Trophoblast cell (in vitro differentiated cells and primary cell): Measurements from ENCODE around the gene TMEM120B.

Experiments
- DNase-seq, 2 donors: peaks; one replicate each; pipeline ENCODE4 v3.0.0-alpha.2; 2016
- H2AFZ ChIP-seq: 2 replicates; pipeline ENCODE4 v1.6.1; 2013; ENCODE audit warnings: low read length, moderate library complexity, mild to moderate bottlenecking; ENCODE audit not compliant: insufficient read depth, poor library complexity
- H2AK5ac ChIP-seq: 2 replicates; pipeline ENCODE4 v1.6.1; 2013; ENCODE audit warnings: mild to moderate bottlenecking, low read length
- H2BK120ac ChIP-seq: 2 replicates; pipeline ENCODE4 v1.6.1; 2013; ENCODE audit warnings: low read length, mild to moderate bottlenecking, moderate library complexity; ENCODE audit not compliant: insufficient read depth, poor library complexity
- H2BK12ac ChIP-seq: 2 replicates; pipeline ENCODE4 v1.6.1; 2013; ENCODE audit warnings: mild to moderate bottlenecking, low read length, moderate library complexity
- H2BK5ac ChIP-seq: 2 replicates; pipeline ENCODE4 v1.6.1; 2013; ENCODE audit warnings: low read length, low read depth, moderate library complexity, mild to moderate bottlenecking; ENCODE audit not compliant: poor library complexity
- H3K14ac ChIP-seq: 2 replicates; pipeline ENCODE4 v1.6.1; 2013; ENCODE audit warnings: mild to moderate bottlenecking, low read length
- H3K18ac ChIP-seq: 2 replicates; pipeline ENCODE4 v1.6.1; 2013; ENCODE audit warnings: mild to moderate bottlenecking, low read length
- H3K23ac ChIP-seq: 2 replicates; pipeline ENCODE4 v1.6.1; 2013; ENCODE audit warnings: low read length
- H3K27ac ChIP-seq: 2 replicates; pipeline ENCODE4 v1.5.1; 2013; ENCODE audit warnings: low read depth, mild to moderate bottlenecking, inconsistent platforms, low read length, moderate library complexity
- H3K27me3 ChIP-seq: 2 replicates; pipeline ENCODE4 v1.6.1; 2013; ENCODE audit warnings: inconsistent platforms, mild to moderate bottlenecking, low read length, moderate library complexity; ENCODE audit not compliant: insufficient read depth
- H3K36me3 ChIP-seq, 2 experiments: 1 replicate in 1 of 2; 2 replicates in 1 of 2; pipeline ENCODE4 v1.6.1; 2013; ENCODE audit warnings: low read length in 2 of 2, mild to moderate bottlenecking in 2 of 2, moderate library complexity in 1 of 2; ENCODE audit not compliant: insufficient read depth in 2 of 2, control insufficient read depth in 1 of 2
- H3K4ac ChIP-seq: 2 replicates; pipeline ENCODE4 v1.6.1; 2013; ENCODE audit warnings: low read depth, mild to moderate bottlenecking, low read length, moderate library complexity
- H3K4me1 ChIP-seq, 2 experiments: 1 replicate in 1 of 2; 2 replicates in 1 of 2; pipeline ENCODE4 v1.6.1; 2013; ENCODE audit warnings: low read length in 2 of 2, mild to moderate bottlenecking in 2 of 2, moderate library complexity in 1 of 2; ENCODE audit not compliant: insufficient read depth in 2 of 2, control insufficient read depth in 1 of 2
- H3K4me2 ChIP-seq: 2 replicates; pipeline ENCODE4 v1.6.1; 2013; ENCODE audit warnings: inconsistent platforms, mild to moderate bottlenecking, low read length, moderate library complexity
- H3K4me3 ChIP-seq: 2 replicates; pipeline ENCODE4 v1.5.1; 2013; ENCODE audit warnings: mild to moderate bottlenecking, low read depth, low read length, inconsistent platforms
- H3K79me1 ChIP-seq: one replicate; pipeline ENCODE4 v1.6.1; 2013; ENCODE audit warnings: low read length
- H3K79me2 ChIP-seq: 2 replicates; pipeline ENCODE4 v1.6.1; 2013; ENCODE audit warnings: low read length, mild to moderate bottlenecking; ENCODE audit not compliant: control insufficient read depth, insufficient read depth, poor library complexity
- H3K9ac ChIP-seq: 2 replicates; pipeline ENCODE4 v1.6.1; 2013; ENCODE audit warnings: mild to moderate bottlenecking, low read length
- H3K9me3 ChIP-seq: 2 replicates; pipeline ENCODE4 v1.6.1; 2013; ENCODE audit warnings: low read depth, mild to moderate bottlenecking, control low read depth, inconsistent platforms, low read length; ENCODE audit not compliant: insufficient read depth
- H4K12ac ChIP-seq: 2 replicates; pipeline ENCODE4 v1.6.1; 2013; ENCODE audit warnings: low read depth, mild to moderate bottlenecking, low read length, moderate library complexity
- H4K8ac ChIP-seq: 2 replicates; pipeline ENCODE4 v1.6.1; 2013; ENCODE audit warnings: low read depth, mild to moderate bottlenecking, low read length, moderate library complexity
- H4K91ac ChIP-seq: one replicate; pipeline ENCODE4 v1.6.1; 2013; ENCODE audit warnings: low read depth, mild to moderate bottlenecking, low read length, moderate library complexity
- WGBS: extraction: QIAGEN DNeasy Blood & Tissue Kit; methylation state at CpG from one replicate; pipeline ENCODE4 v1.1.7; 2013; ENCODE audit warnings: missing lambda C conversion rate; ENCODE audit not compliant: insufficient read length, insufficient coverage; ENCODE audit errors: extremely low coverage; 5-methylcytosine and 5-hydroxymethylcytosine counted together

TMEM120B gene

DNA sequence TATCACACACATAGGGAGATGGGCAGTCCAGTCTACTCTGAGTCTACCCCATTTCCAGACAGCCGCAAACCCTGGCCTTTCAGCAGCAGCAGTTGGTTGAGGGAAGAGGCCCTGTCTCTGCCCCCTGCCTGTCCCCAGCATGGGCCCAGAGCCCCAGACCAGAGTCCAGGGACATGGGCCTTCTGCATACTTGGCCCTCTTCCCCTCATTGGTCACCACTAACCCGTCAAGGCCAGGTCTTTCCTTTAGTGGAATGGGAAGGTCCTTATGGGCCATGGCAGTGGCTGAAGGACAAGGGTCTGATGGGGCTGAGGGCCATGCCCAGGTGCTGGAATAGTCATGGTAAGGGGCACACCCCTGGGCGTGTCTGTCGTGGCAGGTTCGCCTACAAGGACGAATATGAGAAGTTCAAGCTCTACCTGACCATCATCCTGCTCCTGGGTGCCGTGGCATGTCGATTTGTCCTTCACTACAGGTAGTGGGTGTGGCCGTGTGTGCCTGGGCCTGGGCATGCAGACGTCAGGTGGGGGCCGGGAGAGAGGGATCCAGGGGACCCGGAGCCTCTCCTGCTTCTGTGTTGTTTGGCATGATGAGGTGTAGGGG lies 39.3 kb downstream of the TMEM120B start:
- no peak overlapping the region for H3K4me2 ChIP-seq
- H2BK120ac ChIP-seq = no peak overlapping the region
- peaks cover 9 to 10% of the 10 kb centered on the region in 2 experiments for H3K4me1 ChIP-seq
- H4K12ac ChIP-seq = no peak overlapping the region
- H3K14ac ChIP-seq = no peak overlapping the region
- peak overlapping the region; percentile 32 for H3K4me3 ChIP-seq
- peaks cover 15 to 22% of the 10 kb centered on the region in 2 experiments for H3K36me3 ChIP-seq
- H3K4ac ChIP-seq = no peak overlapping the region
- WGBS = no CpG with 5 or more reads among the region's 12 CpGs
- H3K79me2 ChIP-seq = no peaks in the 10 kb centered on the region
- no peak overlapping the region for H4K91ac ChIP-seq
- DNase-seq = no peak
- no peak overlapping the region for H4K8ac ChIP-seq
- H3K18ac ChIP-seq = no peak overlapping the region
- H2AK5ac ChIP-seq = no peak overlapping the region
- H2AFZ ChIP-seq = no peak overlapping the region
- peaks cover 3% of the 10 kb centered on the region for H3K9me3 ChIP-seq
- no peaks in the 10 kb centered on the region for H3K79me1 ChIP-seq
- no peak overlapping the region for H3K9ac ChIP-seq
- no peak overlapping the region for H3K27ac ChIP-seq
- H2BK12ac ChIP-seq = no peak overlapping the region
- no peak overlapping the region for H2BK5ac ChIP-seq
- H3K23ac ChIP-seq = no peak overlapping the region
- no peaks in the 10 kb centered on the region for H3K27me3 ChIP-seq

DNA sequence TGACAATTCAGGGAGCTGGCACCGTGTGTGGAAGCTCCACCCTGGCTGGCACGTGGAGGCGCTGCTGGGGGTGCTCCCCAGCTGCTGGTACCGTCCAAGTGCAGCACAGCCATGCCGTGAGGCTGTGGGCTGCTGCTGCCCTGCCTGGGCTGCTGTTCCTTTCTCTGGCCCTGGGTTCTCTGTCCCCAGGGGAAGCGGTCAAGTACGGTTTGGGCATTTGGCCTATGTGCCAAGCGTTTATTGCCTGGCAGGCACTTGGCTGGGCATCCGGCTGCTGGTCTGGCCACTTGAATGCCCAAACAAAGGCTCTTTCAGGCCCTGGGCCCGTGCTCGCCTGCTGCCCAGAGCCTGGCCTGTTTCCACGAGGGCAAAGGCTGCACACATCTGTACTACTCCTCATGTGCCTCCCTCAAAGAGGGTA lies 41.3 kb downstream of the TMEM120B start:
- Histone ChIP-seq H2AK5ac (no peak overlapping the region), H3K36me3 (peaks cover 18 to 26% of the 10 kb centered on the region in 2 experiments), H3K18ac (no peak overlapping the region), H4K91ac (no peak overlapping the region), H3K4me2 (no peak overlapping the region), H4K8ac (no peak overlapping the region), H2BK120ac (no peak overlapping the region), H3K79me1 (no peaks in the 10 kb centered on the region), H3K9ac (no peak overlapping the region), H3K23ac (no peak overlapping the region), H2AFZ (no peak overlapping the region), H3K4me3 (no peak overlapping the region), H3K27me3 (no peaks in the 10 kb centered on the region), H3K27ac (no peak overlapping the region), H3K9me3 (peaks cover 3% of the 10 kb centered on the region), H3K4ac (no peak overlapping the region), H3K14ac (no peak overlapping the region), H3K79me2 (no peaks in the 10 kb centered on the region), H2BK12ac (no peak overlapping the region), H3K4me1 (peaks cover 2 to 3% of the 10 kb centered on the region in 2 experiments), H2BK5ac (no peak overlapping the region), H4K12ac (no peak overlapping the region)
- no peak for DNase-seq
- WGBS = no CpG with 5 or more reads among the region's 12 CpGs

DNA sequence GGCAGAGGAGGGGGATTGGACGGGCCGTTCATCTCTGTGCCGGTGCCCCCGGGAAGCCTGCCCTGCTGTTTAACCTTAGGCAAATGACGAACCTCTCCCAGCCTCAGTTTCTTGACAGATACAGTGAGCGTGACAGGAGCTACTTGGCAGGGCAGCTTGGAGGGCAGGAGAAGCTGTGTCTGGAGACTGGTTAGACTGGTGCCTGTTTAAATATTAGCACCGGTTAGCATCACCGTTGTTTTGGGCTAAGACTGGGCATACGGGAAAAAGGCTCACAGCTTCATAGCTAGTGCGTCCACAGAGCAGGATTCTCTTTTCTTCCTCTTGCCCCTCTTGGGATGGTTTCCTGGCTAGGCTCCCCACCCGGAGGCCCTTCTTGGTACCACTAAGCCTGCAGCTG lies 42.3 kb downstream of the TMEM120B start:
- no peak overlapping the region for H3K23ac ChIP-seq
- no CpG with 5 or more reads among the region's 11 CpGs for WGBS
- peaks cover 3% of the 10 kb centered on the region for H3K9me3 ChIP-seq

DNA sequence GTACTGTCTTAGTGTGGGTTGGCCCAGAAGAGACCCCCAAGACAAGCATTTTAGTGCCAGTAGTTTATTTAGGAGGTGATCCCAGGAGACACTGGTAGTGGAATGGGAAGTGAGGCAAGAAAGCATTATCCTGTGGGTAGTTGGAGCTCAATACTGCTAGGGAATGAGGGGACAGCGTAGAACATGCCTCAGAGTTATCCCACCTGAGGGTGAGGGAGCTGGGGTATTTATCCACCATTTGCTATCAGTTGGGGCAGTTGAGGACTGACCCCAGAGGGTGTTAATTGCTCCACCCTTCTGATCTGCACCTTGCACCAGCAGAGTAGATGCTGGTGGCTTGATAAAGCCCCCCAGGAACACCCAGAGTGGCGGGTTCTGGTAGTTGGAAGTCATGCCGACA lies 43.0 kb downstream of the TMEM120B start:
- Histone ChIP-seq H3K36me3 (peaks cover 14 to 19% of the 10 kb centered on the region in 2 experiments), H2BK5ac (no peak overlapping the region), H2AFZ (no peak overlapping the region), H3K23ac (no peak overlapping the region), H3K18ac (no peak overlapping the region), H3K79me1 (no peaks in the 10 kb centered on the region), H2BK120ac (no peak overlapping the region), H3K27ac (no peak overlapping the region), H3K9ac (no peak overlapping the region), H3K9me3 (peaks cover 1% of the 10 kb centered on the region), H2BK12ac (no peak overlapping the region), H2AK5ac (no peak overlapping the region), H3K14ac (no peak overlapping the region), H3K79me2 (no peaks in the 10 kb centered on the region), H3K4me2 (no peak overlapping the region), H4K12ac (no peak overlapping the region), H4K91ac (no peak overlapping the region), H3K27me3 (no peaks in the 10 kb centered on the region), H3K4me3 (no peak overlapping the region), H3K4ac (no peak overlapping the region), H4K8ac (no peak overlapping the region), H3K4me1 (peaks cover 0 to 3% of the 10 kb centered on the region in 2 experiments)
- no CpG with 5 or more reads among the region's 3 CpGs for WGBS
- DNase-seq = no peak

More for the DNA sequence above, 42.3 kb downstream of the TMEM120B start:
- no peak for DNase-seq
- Histone ChIP-seq H3K27ac (no peak overlapping the region), H2AFZ (no peak overlapping the region), H2BK5ac (no peak overlapping the region), H3K9ac (no peak overlapping the region), H3K36me3 (peaks cover 18 to 26% of the 10 kb centered on the region in 2 experiments), H4K8ac (no peak overlapping the region), H4K91ac (no peak overlapping the region), H3K14ac (no peak overlapping the region), H3K18ac (no peak overlapping the region), H3K79me1 (no peaks in the 10 kb centered on the region), H3K4me3 (no peak overlapping the region), H3K4me1 (peaks cover 0 to 3% of the 10 kb centered on the region in 2 experiments), H2AK5ac (no peak overlapping the region), H2BK120ac (no peak overlapping the region), H3K4ac (no peak overlapping the region), H3K27me3 (no peaks in the 10 kb centered on the region), H2BK12ac (no peak overlapping the region), H3K4me2 (no peak overlapping the region), H3K79me2 (no peaks in the 10 kb centered on the region), H4K12ac (no peak overlapping the region)
